Stimulated activated CD8-positive, alpha-beta memory T cell treated with anti-CD3 and anti-CD28 coated beads, Interleukin-7, amount 100 ng/mL, for 1 hour (primary cell): Measurements from ENCODE around the gene OR13J1.

Experiments
- DNase-seq, 2 donors: peaks; one replicate each; pipeline ENCODE4 v3.0.0-alpha.2; 2020; ENCODE audit warnings: low read depth in 2 of 2

OR13J1 gene

DNA sequence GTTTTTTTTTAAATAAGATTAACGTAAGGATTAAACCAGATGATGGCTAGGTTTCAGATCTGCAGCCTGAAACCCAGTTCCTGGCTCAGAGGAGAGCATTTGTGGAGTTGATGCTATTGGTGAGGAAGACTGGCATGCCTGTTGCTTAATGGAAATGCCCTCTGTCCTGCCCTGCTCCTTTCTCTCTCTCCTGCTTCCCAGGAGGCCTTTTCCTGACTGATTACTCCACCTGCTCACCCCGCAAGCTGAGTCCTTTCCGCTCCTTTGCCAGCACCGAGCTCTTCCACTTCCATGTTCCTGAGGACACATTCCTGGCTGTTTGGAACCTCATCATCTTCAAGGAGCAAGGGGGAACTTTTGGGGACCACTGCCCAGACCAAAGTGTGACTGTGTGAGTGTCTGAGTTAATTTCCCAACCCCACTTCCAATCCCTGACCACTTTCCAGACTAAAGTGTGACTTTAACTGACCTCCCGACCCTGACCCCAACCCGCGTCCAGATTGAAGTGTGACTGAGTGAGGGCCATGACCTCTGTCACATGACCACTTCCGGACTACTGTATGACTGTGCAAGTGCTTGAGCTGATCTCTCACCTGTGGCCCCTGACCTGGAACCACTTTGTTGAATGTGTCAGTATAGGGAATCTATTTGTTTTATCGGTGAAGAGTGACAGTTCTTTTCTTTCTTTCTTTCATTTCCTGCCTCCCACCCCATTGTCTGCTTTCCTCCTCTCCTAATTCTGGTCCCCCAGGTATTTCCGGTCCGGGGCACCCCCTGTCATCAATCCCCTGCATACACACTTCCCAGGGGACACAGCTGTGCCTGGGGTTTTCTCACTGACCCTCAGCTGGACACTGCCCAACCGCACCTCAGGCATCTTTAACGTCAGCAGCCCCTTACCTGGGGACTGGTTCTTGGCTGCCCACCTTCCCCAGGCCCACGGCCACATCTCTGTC lies 35.7 kb downstream of the OR13J1 start:
- DNase-seq: no peak

DNA sequence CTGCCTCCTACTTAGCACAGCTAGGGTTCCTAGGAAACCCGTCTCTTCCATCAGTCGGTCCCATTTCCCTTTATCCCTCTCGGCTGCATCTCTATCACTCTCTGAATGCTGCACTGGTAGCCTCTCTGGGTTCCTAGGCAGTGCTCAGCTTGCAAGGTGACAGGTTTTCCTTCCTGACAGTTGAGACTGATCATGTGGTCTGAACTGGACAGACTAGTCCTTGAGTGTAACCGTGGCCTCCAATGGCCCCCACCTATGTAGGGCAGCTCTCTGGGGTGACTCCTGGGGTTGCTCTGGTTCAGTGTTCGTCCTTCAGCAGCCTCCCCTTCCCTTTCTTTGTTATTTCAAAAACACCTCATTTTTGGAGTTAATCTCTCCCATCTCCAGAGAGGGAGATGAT lies 37.4 kb downstream of the OR13J1 start:
- DNase-seq: no peak

DNA sequence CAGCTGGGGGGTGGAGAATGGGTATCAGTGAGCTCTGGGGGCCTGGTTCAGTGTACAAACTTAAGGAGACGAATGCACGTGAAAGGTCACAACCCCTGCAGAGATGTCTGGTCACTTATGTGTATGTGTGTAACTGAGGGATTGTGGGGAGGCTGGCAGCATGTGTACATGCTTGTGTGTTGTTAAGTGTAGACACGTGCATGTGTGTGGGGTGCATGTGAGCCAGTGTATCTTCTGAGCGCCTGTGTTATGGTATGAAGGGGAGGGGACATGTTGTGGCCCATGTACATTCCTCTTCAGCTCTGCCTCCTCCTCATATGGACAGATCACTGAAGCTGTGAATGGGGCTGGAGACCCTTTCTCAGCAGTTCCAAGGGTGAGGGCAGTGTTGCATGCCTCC lies 39.2 kb downstream of the OR13J1 start:
- no peak for DNase-seq

DNA sequence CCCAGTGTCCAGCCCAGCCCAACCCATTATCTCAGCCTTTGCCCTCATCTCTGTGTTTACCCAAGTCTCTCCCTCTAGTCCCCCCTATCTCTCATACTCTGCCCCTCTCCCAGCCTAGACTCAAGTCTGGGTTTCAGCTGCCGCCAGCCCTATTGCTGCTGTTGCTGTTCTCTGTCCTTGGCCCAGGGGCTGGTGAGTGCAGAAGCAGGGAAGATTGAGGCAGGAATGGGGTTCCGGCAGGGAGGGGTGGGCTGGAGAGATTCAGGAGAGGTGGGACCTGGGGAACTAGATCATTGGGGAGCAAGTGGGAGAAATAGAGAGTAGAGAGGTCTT lies 40.5 kb downstream of the OR13J1 start:
- no peak for DNase-seq

DNA sequence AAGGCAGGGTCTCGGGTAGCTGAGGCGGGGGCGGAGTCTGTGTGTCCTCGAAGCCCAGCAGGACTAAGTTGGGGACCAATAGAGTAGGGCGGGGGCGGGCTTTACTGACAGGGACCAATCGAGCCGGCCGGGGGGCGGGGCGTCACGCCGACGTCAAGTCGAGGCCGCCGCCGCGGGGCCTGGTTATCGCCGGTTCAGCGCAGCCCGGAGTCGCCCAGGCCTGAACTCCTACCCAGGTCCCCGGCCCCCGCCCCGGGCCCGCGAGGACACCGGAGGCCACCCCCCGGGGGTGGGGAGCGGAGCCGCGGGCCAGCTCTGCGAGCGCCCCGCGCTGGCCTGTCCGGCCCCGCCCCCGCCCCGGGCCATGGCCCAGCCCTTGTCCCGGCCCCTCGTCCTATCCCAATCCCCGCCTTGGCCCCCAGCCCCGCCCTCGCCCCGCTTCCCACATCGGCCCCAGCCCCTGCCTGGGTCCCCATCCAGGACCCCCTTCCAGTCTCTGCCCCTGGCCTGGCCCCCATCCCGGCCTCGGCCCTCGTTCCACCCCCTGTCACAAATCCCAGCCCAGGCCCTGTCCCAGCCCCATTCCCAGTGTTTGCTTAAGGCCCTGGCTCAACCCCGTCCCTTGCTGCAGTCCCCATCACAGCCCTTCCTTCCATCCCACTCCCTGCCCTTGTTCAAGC lies 41.0 kb downstream of the OR13J1 start, which contains the start of gene TMEM8B:
TSS of gene TMEM8B (plus strand) at position 145 of the 680 bp plus-strand sequence. CDS start at position 365, 220 bp downstream.
- DNase-seq: peak; percentile 85 to 88

DNA sequence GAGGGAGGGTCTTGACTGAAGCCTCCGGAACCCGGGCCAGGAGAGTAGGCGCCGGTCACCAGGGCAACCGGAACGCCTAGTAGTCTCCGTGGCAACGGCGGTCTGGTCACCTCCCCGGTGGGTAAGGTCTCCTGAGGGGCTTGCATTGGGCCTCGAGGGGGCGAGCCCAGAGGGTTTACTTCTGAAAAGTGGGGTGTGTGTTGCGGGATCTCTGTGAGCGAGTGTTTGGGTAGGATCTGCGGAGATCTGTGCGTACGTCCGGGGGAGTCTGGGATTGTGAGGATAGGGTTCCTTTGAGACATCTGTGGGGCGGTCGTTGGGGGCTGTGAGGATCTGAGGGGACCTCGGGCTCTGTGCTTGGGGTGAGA lies 41.5 kb downstream of the OR13J1 start, which contains the start of gene FAM221B:
TSS of gene FAM221B (minus strand) at position 17 of the 368 bp plus-strand sequence. CDS start 2,571 bp downstream, outside the sequence.
- no peak for DNase-seq

DNA sequence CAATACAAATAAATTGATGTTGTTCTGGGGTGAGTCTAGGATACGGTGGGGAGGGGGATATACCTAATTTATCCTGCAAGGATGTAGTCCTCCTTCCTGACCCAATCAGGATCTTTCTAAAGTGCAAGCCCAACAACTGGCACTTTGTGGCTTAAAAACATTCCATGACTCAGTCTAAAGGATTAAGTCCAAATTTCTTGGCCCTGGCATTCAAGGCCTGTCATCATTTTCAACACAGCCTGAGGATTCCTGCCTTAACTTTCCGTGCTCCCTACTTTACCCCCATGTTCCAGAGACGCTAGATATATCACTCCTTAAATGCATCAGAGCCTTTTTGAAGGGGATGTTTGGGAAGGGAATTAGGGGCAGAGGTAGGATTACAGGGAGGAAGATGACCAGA lies 42.7 kb downstream of the OR13J1 start:
- no peak for DNase-seq

DNA sequence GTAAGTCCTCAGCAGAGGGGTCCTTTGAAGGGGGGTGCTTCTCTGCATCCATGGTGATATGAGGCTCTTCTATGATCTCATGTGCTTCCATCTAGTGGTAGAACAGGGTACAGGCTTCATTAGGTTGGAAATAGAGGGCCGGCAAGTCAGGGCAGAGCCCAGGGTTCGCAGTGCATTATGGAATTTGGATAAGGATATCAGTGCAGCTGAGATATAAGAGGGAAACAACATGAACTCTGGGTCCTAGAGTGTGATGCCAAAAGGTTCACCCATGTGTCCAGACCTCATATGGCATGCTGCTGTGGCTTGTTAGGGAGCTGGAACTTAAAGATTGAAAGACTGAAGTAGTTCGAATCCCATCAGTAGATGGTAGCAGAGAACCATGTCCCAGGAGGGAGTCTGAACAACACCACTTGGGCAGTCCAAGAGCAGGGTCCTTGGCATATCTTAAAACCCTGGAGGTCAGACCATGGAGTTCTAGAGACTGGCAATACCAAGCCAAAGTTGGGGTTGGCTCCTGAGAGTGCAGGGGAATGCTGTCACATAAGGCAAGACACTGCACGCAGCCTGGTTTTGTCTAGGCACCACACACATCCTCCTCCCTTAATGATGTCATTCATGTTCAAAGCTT lies 44.0 kb downstream of the OR13J1 start:
- DNase-seq: no peak

DNA sequence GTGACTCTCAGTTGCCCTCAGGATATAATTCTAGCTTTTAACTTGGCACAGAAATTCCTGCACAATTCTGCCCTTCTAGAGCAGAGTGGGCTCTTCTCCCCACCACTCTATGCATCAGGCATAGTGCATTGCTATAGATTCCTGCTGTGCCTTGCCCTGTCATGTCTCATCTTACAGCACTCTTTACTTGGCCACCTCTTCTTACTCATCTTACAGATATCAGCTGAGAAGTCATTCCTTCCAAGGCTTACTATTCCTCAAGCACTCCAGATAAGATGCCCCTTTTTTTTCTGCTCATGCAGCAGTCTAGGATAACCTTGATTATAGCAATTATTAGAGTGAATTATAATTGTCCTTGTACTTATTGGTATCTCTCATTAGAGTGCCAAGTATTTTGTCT lies 47.3 kb downstream of the OR13J1 start:
- DNase-seq: no peak

DNA sequence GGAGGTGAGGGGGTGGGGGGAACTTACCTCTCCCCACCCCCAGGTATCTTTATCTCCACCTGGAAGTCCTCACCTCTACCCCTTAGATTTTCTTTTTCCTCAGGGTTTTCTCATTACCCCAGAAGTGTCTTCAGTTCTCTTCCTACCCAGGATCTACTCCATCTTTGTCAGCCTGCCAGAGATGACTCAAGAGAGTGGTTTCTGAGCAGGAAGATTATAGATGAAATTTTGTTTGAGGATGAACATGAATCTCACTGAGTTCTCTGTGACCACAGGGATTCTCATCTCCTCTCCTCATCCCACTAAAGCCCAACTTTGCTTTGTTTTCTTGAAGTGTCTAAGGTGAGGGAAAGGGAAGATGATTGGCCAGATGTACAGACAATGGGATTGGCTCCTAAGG lies 50.1 kb downstream of the OR13J1 start:
- no peak for DNase-seq
